Endothelial cell of umbilical vein (primary cell): ENCODE measurements around the gene SYNE1.
"Not testable (repeated sequence)": the region's sequence is repeated elsewhere in the genome, so short reads cannot be mapped to it uniquely, and the experiment has no call there.

Source experiments
- EZH2 ChIP-seq: IDR thresholded peaks from 2 replicates; pipeline ENCODE4 v1.6.1; 2012; ENCODE audit warnings: borderline replicate concordance, low read depth, mild to moderate bottlenecking, moderate library complexity, low read length, inconsistent platforms; ENCODE audit not compliant: severe bottlenecking
- GATA2 ChIP-seq: IDR thresholded peaks from 2 replicates; pipeline ENCODE4 v1.7.0; 2011; ENCODE audit warnings: low read depth, mild to moderate bottlenecking, moderate library complexity, mixed read lengths, low read length; ENCODE audit not compliant: insufficient read length, insufficient read depth
- JUN ChIP-seq: IDR thresholded peaks from 2 replicates; pipeline ENCODE4 v1.6.1; 2011; ENCODE audit warnings: borderline replicate concordance, low read depth; ENCODE audit not compliant: insufficient read length, insufficient read depth
- MYC ChIP-seq: IDR thresholded peaks from one replicate; pipeline ENCODE4 v1.6.1; 2011; ENCODE audit warnings: mild to moderate bottlenecking, low read depth, low read length
- POLR2A ChIP-seq: IDR thresholded peaks from 2 replicates; pipeline ENCODE4 v1.6.1; 2012; ENCODE audit warnings: low read depth, mild to moderate bottlenecking, control low read depth, low read length
- POLR2AphosphoS5 ChIP-seq: IDR thresholded peaks from 2 replicates; pipeline ENCODE4 v1.6.1; 2012; ENCODE audit warnings: low read depth, mild to moderate bottlenecking, control low read depth, low read length, moderate library complexity; ENCODE audit not compliant: insufficient read depth
- TF ChIP-seq, protein P1 (sequence below), 2 donors: IDR thresholded peaks; 1 replicate in 1 of 2; 2 replicates in 1 of 2; pipeline ENCODE4 v1.5.1; 2011; ENCODE audit warnings: low read length in 2 of 2, mild to moderate bottlenecking in 2 of 2, moderate library complexity in 2 of 2, control low read depth in 1 of 2, inconsistent platforms in 1 of 2, low read depth in 1 of 2; ENCODE audit not compliant: insufficient read depth in 1 of 2; ENCODE audit errors: extremely low read depth in 1 of 2
- TF ChIP-seq, protein P2 (sequence below): IDR thresholded peaks from 2 replicates; pipeline ENCODE4 v1.6.1; 2011; ENCODE audit not compliant: insufficient read depth, insufficient read length

DNA sequence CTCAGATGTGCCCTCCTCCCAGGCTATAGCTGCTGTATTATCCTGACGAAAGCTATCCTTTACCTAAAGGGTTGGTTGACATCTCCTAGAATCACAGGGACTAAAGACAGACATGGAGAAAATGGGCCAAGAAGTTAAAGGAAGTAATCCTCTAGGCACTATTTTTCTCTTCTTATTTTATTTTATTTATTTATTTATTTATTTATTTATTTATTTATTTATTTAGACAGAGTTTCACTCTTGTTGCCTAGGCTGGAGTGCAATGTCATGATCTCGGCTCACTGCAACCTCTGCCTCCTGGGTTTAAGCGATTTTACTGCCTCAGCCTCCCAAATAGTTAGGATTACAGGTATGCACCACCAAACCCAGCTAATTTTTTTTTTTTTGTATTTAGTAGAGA lies 309.0 kb downstream of the SYNE1 start:
- not testable (repeated sequence) for TF ChIP-seq POLR2A, POLR2AphosphoS5, JUN, MYC, EZH2, GATA2
- TF ChIP-seq, protein P1, sequence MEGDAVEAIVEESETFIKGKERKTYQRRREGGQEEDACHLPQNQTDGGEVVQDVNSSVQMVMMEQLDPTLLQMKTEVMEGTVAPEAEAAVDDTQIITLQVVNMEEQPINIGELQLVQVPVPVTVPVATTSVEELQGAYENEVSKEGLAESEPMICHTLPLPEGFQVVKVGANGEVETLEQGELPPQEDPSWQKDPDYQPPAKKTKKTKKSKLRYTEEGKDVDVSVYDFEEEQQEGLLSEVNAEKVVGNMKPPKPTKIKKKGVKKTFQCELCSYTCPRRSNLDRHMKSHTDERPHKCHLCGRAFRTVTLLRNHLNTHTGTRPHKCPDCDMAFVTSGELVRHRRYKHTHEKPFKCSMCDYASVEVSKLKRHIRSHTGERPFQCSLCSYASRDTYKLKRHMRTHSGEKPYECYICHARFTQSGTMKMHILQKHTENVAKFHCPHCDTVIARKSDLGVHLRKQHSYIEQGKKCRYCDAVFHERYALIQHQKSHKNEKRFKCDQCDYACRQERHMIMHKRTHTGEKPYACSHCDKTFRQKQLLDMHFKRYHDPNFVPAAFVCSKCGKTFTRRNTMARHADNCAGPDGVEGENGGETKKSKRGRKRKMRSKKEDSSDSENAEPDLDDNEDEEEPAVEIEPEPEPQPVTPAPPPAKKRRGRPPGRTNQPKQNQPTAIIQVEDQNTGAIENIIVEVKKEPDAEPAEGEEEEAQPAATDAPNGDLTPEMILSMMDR (IDR thresholded peaks at IDR 0.05; ENCODE audit: extremely low read depth in 1 of 2, insufficient read depth in 1 of 2, low read depth in 1 of 2, low read length in 2 of 2): not testable (repeated sequence)
- TF ChIP-seq, protein P2, sequence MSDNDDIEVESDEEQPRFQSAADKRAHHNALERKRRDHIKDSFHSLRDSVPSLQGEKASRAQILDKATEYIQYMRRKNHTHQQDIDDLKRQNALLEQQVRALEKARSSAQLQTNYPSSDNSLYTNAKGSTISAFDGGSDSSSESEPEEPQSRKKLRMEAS: not testable (repeated sequence)
